AG09319 (cell line): Measurements from ENCODE around the gene AP3B1.
"Not testable (repeated sequence)": the region's sequence is repeated elsewhere in the genome, so short reads cannot be mapped to it uniquely, and the experiment has no call there.

Source experiments
- DNase-seq: peaks from one replicate; pipeline ENCODE4 v3.0.0-alpha.2; 2010; ENCODE audit warnings: low read depth; ENCODE audit errors: extremely low read depth
- CTCF ChIP-seq: IDR thresholded peaks from 2 replicates; pipeline ENCODE4 v1.5.1; 2011; ENCODE audit warnings: low read depth, mild to moderate bottlenecking, inconsistent platforms, low read length, moderate library complexity

The AP3B1 gene

GRCh38 chr5:78102500-78102899, 192.0 kb downstream of the AP3B1 start:
- DNase-seq: no peak

GRCh38 chr5:78095125-78095524, 199.4 kb downstream of the AP3B1 start:
- no peak for DNase-seq

More at GRCh38 chr5:78102500-78102899, 192.0 kb downstream of the AP3B1 start:
- TF ChIP-seq CTCF: no peak

GRCh38 chr5:78090002-78090401, 204.5 kb downstream of the AP3B1 start:
- no peak for TF ChIP-seq CTCF
- DNase-seq: no peak

More at GRCh38 chr5:78095125-78095524, 199.4 kb downstream of the AP3B1 start:
- no peak for TF ChIP-seq CTCF

- TF ChIP-seq CTCF: no peak
- DNase-seq: no peak
Measured at GRCh38 chr5:78078858-78079257, 215.6 kb downstream of the AP3B1 start.

GRCh38 chr5:78077369-78078068, 217.0 kb downstream of the AP3B1 start:
- no peak for TF ChIP-seq CTCF
- no peak for DNase-seq

GRCh38 chr5:78076351-78076750, 218.1 kb downstream of the AP3B1 start:
- no peak for DNase-seq
- no peak for TF ChIP-seq CTCF

GRCh38 chr5:78075301-78075700, 219.2 kb downstream of the AP3B1 start:
- no peak for TF ChIP-seq CTCF
- no peak for DNase-seq

GRCh38 chr5:78070691-78071090, 223.8 kb downstream of the AP3B1 start:
- DNase-seq: not testable (repeated sequence)

- not testable (repeated sequence) for DNase-seq
Measured at GRCh38 chr5:78067581-78067980, 226.9 kb downstream of the AP3B1 start.

GRCh38 chr5:78066722-78067121, 227.8 kb downstream of the AP3B1 start:
- not testable (repeated sequence) for DNase-seq
